ENCODE results near the gene SLC6A20.
"Not testable (repeated sequence)": the region's sequence is repeated elsewhere in the genome, so short reads cannot be mapped to it uniquely, and the experiment has no call there.

SLC6A20 gene

GRCh38 chr3:45777111-45777745 is 19.1 kb downstream of the SLC6A20 start:
- DNase-seq, result no peak

DNA sequence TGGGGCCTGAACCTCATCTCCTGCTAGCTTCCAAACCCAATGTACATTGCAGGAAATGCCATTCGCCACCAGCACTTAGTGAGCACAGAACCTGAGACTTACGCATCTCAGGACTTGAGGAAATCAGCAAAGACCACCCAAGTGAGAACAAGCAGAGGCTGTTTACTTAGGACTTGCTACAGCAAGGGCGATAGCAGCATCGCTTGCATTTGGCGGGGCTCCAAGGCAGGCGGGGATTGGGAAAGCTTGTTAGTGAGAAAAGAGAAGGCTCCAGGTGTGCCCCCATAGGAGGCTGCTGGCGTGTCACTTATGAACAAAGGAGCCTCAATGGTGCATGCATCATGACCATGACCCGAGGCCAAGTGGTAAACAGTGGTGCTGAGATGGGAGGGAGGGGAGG is 19.7 kb downstream of the SLC6A20 start:
- DNase-seq, result peak; percentile 4

GRCh38 chr3:45776301-45776595 is 20.1 kb downstream of the SLC6A20 start:
- DNase-seq, result no peak

DNA sequence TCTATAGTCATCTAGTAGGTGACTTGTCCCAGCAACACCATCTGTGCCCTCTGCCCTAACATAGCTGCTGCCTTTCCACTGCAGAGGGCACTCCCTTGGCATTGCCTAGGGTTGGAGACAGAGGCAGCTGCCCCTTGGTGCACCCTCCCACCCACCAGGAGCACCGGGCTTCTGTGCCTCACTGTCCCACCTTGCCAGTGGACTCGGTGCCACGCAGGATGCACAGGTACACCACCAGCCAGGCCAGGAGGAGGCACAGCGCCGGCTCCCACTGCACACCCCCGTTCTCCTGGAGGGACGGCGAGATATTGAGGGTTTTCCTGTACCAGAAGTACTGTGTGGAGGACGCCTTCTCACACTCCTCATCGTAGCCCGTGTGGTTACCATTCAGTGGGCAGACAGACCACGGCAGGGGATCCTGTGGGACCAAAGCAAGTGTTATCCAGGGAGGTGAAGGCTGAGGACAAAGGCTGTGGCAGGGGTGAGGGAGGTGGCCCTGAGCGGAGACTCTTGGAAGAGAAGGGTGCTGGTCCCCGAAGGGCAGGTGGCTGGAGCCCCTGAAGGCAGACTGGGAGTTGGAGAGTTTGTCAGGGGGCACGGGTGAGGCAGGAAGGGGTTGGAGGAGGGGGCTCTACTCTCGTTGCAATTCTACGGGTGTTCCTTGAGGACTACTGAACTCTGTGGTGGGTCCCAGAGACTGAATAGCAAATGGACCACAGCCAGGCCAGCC is 20.6 kb downstream of the SLC6A20 start:
- DNase-seq, result no peak

GRCh38 chr3:45774581-45775521 is 21.5 kb downstream of the SLC6A20 start:
- no peak for DNase-seq

DNA sequence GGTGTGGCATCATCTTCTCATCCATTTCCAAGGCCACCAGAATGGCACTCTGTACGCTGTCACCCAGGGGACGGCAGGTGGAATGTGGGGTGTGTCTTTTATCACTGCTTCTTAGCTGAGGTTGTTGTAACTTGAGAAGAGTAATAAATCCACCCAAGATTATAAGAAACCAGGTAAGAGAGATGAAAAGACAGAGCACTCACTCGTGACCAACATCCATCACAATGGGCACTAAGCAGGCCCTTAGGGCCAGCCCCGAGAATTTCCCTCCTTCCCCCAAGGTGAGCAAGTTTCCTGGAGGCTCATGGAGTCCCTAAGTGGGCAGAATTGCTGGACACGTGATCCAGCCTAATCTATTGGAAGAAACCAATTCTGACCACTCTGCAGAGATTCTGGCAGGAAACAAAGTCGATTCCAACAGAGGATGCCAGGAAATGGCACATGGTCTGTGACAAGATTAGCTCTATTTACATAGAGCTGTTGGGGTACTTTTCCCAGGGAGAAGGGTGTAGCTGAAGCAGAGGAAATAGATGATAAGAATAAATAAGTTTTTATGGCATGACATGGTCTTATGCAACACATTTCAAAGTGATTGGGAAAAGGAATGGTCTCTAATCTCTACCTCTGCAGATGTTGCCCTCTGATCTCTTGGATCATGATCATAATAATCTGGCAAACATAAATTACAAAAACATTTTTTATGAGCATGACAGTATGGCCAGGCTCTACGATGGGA is 22.5 kb downstream of the SLC6A20 start:
- DNase-seq, result no peak

DNA sequence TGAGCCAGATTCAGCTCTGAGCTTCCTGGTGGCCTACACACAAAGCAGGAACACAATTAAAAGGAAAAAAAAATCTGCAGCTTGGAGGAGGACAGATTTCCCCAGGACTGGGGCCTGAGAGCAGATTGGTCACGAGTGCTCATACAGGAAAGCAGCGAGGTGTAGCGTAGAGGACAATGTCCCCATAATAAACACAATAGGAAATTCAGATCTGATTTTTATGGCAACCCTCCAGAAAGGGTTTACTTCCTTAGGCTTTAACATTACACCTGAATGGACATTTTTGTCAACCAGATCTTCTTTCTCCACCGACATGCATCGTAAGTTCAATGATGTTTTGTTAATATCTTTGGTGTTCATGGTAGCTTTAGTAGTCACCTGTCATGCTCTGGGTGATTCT is 23.3 kb downstream of the SLC6A20 start:
- no peak for DNase-seq

GRCh38 chr3:45772341-45773035 is 23.8 kb downstream of the SLC6A20 start:
- DNase-seq, result no peak

- DNase-seq, result no peak
Measured at GRCh38 chr3:45771831-45772230, 24.5 kb downstream of the SLC6A20 start.

GRCh38 chr3:45771166-45771775 is 25.1 kb downstream of the SLC6A20 start:
- no peak for DNase-seq

DNA sequence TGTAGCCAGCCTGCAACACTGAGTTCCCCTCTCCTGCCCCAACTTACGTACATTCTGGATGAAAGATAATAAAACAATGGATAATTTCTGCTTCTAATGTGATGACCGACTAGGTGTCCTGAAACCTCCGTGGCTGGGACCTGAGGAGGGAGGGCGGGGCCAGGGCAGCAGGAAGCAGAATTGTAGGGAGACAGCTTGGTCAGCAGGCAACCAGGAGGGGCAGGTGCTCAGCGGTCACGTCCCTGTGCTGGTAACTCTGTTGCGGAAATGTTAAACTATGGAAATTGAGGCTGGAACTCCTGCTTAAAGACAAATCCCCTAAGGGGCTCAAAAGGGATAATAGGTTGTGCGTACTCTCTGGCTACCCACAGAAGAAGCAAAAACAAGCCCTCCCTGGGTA is 30.4 kb downstream of the SLC6A20 start:
- DNase-seq, result no peak

- no peak for DNase-seq
Measured at GRCh38 chr3:45765266-45765851, 31.0 kb downstream of the SLC6A20 start.

DNA sequence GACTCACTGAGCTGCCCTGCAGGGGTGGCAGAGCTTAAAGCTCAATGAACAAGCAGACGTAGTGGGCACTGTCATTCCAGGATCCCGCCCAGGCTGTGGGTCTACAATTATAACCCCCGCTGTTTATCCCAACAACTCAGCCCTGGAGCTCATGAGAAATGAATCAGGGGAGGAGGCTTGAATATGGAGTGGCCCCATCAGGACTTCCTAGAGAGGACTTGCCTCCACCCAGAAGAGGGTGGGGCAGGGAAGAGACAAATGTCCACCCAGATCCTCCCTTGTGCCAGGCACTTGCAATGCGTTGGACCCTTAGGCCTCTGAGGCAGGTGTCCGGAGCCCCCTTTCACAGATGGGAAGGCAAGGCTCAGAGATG is 33.0 kb downstream of the SLC6A20 start:
- DNase-seq, result no peak

- no peak for DNase-seq
Measured at GRCh38 chr3:45762647-45763302, 33.6 kb downstream of the SLC6A20 start.

DNA sequence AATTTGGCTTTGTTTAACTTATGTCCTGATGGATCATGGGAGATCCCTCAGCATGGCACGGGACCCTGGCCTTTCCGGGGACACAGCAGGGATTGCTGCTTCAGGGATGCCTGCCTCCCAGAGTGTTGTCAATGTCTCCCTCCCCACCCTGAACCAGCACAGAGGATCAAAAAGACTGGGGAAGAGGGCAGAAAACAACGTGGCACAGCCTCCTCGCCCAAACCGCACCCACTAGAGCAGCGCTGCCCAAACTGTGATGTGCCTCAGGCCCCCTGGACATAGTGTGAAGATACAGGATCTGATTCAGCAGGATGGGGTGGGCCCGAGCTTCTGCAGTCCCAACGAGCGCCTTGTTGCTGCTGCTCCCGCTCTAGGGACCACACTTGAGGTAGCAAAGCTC is 34.5 kb downstream of the SLC6A20 start:
- no peak for DNase-seq

- DNase-seq, result peak; percentile 13
Measured at GRCh38 chr3:45760878-45761711, 35.2 kb downstream of the SLC6A20 start.

DNA sequence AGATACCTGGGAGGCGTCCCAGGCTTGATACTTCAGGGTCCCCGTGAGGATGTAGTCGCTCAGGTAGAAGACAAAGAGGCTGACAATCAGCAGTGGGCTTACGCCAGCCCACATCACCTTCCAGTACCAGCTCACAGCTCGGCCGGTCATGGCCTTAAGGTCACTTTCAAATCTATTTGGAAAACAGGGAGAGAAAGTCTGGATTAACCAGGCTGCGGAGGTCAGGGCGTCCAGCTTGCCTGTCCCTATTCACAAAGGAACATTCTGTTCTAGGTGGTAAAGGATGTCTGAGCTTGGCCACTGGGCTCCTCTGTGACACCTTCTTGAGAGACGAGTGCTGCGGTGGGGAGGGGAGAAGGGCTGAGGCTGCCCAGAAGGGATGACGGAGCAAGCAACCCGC is 36.5 kb downstream of the SLC6A20 start:
- DNase-seq, result no peak

DNA sequence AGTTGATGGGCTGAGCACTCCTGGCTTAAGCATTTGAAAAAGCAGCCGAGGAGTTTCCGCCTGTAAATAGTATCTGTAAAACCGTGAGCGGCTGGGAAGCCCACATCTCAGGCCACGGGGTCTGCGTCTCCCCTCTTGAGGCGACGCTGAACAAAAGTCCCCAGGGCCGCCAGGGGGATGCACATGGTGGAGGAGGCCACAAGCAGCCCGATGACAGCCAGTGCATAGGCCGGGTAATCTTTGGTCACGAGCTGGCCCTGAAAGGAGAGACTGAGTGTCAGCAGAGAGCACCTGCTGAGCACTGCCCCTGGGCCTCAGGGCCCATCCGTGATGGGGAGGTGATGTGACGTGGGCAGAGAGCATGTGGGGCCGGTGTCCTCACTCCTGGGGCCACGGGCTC is 37.5 kb downstream of the SLC6A20 start:
- no peak for DNase-seq

- DNase-seq, result not testable (repeated sequence)
Measured at GRCh38 chr3:45757141-45757540, 39.2 kb downstream of the SLC6A20 start.

- DNase-seq, result no peak
Measured at GRCh38 chr3:45756055-45756454, 40.3 kb downstream of the SLC6A20 start.

Data from NCI-H1417 treated with DMSO at 0.1 percent for 48 hours (cell line).